PC-3 (cell line): ENCODE measurements around the gene TBX18.

Source experiments
- EZH2phosphoT487 ChIP-seq: fragments of 300-600 bp; sonication (generic); IDR thresholded peaks from 2 replicates; pipeline ENCODE4 v1.6.1; 2018; ENCODE audit warnings: mild to moderate bottlenecking, antibody characterized with exemption, low read length, borderline replicate concordance
- TF ChIP-seq, protein P1 (sequence below): fragments of 300-600 bp; sonication (generic); conservative IDR thresholded peaks from 2 replicates; pipeline ENCODE4 v1.5.1; 2017; ENCODE audit warnings: antibody characterized with exemption, low read depth, mild to moderate bottlenecking, low read length

DNA sequence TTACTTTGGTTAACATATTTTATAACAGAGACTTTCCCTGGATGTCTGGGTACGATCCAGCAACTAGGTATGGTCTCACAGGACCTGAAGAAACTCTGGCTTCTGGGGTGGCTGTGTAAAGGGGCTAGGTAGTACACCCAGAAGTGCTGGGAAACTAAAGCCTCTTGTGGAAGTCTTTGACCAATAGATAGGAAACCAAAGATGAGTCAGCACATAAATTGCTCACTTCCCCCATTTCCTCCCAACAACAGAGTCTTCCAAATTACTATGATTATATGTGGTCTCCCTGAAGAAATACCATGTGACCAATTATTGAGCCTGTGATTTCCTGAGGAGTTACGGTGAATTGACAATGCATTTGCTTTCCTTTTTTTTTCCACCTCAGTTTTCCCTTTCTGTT lies 26.8 kb upstream of the TBX18 start:
- TF ChIP-seq, protein P1, sequence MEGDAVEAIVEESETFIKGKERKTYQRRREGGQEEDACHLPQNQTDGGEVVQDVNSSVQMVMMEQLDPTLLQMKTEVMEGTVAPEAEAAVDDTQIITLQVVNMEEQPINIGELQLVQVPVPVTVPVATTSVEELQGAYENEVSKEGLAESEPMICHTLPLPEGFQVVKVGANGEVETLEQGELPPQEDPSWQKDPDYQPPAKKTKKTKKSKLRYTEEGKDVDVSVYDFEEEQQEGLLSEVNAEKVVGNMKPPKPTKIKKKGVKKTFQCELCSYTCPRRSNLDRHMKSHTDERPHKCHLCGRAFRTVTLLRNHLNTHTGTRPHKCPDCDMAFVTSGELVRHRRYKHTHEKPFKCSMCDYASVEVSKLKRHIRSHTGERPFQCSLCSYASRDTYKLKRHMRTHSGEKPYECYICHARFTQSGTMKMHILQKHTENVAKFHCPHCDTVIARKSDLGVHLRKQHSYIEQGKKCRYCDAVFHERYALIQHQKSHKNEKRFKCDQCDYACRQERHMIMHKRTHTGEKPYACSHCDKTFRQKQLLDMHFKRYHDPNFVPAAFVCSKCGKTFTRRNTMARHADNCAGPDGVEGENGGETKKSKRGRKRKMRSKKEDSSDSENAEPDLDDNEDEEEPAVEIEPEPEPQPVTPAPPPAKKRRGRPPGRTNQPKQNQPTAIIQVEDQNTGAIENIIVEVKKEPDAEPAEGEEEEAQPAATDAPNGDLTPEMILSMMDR = no peak
- no peak for TF ChIP-seq EZH2phosphoT487
